ENCODE data around the gene TBC1D5. TPM values are rescaled to one million over a fixed set of nuclear protein-coding genes. Genes with fewer than 3 reads are reported as not detected.

The TBC1D5 gene
- total and polyA plus RNA-seq, 2 of the 4 experiments (the other 2 are of a cell fraction): 16.4 to 57.0 TPM

DNA sequence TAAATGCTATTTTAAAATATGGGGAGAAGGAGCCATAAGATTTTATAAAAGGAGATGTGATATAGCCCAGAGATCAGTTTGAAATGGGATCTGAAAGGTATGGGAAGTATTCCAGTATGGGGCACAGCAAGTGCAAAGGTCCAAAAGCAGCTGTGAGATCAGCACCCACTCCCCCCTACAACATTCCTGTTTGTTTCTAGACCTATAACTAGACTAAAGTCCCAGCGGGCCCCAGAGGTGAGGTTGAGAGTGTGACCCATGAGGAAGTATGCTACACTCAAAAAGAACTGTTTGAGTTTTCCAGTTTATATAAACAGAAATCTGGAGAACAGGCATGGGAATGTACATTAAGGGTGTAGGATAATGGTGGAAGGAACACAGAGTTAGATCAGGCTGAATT is 152.5 kb downstream of the TBC1D5 start:
- no TSS peak for BruUV-seq (replicated peaks)
- no peak overlapping the region for H3K56ac ChIP-seq (ENCODE audit: extremely low read depth, insufficient read depth, low read length)
- no peak overlapping the region for H2BK20ac ChIP-seq (ENCODE audit: low read depth, low read length)
- no peak overlapping the region for H2AFZ ChIP-seq (replicated peaks; ENCODE audit: low read length, poor library complexity)
- no peak overlapping the region for H3K9ac ChIP-seq (ENCODE audit: low read depth, low read length)
- no peak overlapping the region for H2AK9ac ChIP-seq (replicated peaks; ENCODE audit: low read depth, low read length, poor library complexity)
- POLR2A ChIA-PET (ENCODE audit: unreplicated experiment): no interaction called here
- no peak overlapping the region for H3K4me3 ChIP-seq (ENCODE audit: insufficient read depth, low read depth, low read length)
- peaks cover 0 to 4% of the 10 kb centered on the region in 2 experiments; a peak in 1 of 4 replicates for H3K79me1 ChIP-seq (ENCODE audit: low read depth in 1 of 2, low read length in 2 of 2)
- ATAC-seq (ENCODE audit: low read depth) (no peak), DNase-seq (no peak)
- H3K4ac ChIP-seq (ENCODE audit: low read depth, low read length): no peak overlapping the region
- CTCF ChIA-PET: no interaction called here
- H3K27ac ChIP-seq (ENCODE audit: insufficient read depth, low read length): no peak overlapping the region
- H3K4me1 ChIP-seq (ENCODE audit: control insufficient read depth, insufficient read depth, low read length): no peaks in the 10 kb centered on the region
- no peak overlapping the region for H2AK5ac ChIP-seq (ENCODE audit: low read depth, low read length)
- TF ChIP-seq BHLHE40 (IDR thresholded peaks at IDR 0.05; ENCODE audit: low read depth, low read length): no peak
- no peaks in the 10 kb centered on the region for H3K27me3 ChIP-seq (ENCODE audit: control insufficient read depth, insufficient read depth, low read length)
- in situ Hi-C loops (cut with MboI; ENCODE audit: low sequenced_read_pairs) (no loop called here), dilution Hi-C loops (cut with HindIII; ENCODE audit: low sequenced_read_pairs, unreplicated experiment) (no loop called here), intact Hi-C loops (cut with micrococcal nuclease) (no loop called here)
- no peaks in the 10 kb centered on the region for H3K9me1 ChIP-seq (ENCODE audit: insufficient read depth, low read length)
- no peak overlapping the region for H3K23ac ChIP-seq (ENCODE audit: low read depth, low read length)
- no peak overlapping the region for H4K8ac ChIP-seq (ENCODE audit: low read depth in 2 of 2, low read length in 2 of 2)
- no peak overlapping the region for H4K5ac ChIP-seq (ENCODE audit: low read depth, low read length)
- no peak overlapping the region for H2BK120ac ChIP-seq (ENCODE audit: low read depth, low read length)
- no peak overlapping the region for H2BK15ac ChIP-seq (ENCODE audit: low read depth, low read length)
- H3K4me2 ChIP-seq (ENCODE audit: low read depth, low read length): no peak overlapping the region
- H3K14ac ChIP-seq (replicated peaks; ENCODE audit: low read depth, low read length): no peak overlapping the region
- no peaks in the 10 kb centered on the region for H4K20me1 ChIP-seq (ENCODE audit: insufficient read depth, low read length)
- no CpG with 5 or more reads among the region's 1 CpG for WGBS, 2 experiments (ENCODE audit: extremely low coverage in 2 of 2, insufficient read length in 1 of 2)
- H3K9me3 ChIP-seq (ENCODE audit: control insufficient read depth, insufficient read depth, low read length): peaks cover 4% of the 10 kb centered on the region
- H3K18ac ChIP-seq (ENCODE audit: low read depth, low read length): no peak overlapping the region
- no peak overlapping the region for H4K91ac ChIP-seq (ENCODE audit: insufficient read depth, low read depth, low read length)
- H2BK5ac ChIP-seq (ENCODE audit: low read depth, low read length, poor library complexity, severe bottlenecking): no peak overlapping the region
- H3K36me3 ChIP-seq (ENCODE audit: control insufficient read depth, insufficient read depth, low read length): no peaks in the 10 kb centered on the region

All from IMR-90 (cell line).